Fibroblast of pulmonary artery (primary cell): ENCODE results near the gene WWOX.
"Not testable (repeated sequence)": the region's sequence is repeated elsewhere in the genome, so short reads cannot be mapped to it uniquely, and the experiment has no call there.

Source experiments
- DNase-seq: peaks from one replicate; pipeline ENCODE4 v3.0.0-alpha.2; 2010; ENCODE audit warnings: low read depth
- H3K4me3 ChIP-seq: replicated peaks from 2 replicates; pipeline ENCODE4 v1.5.1; 2011; ENCODE audit warnings: low read depth, mild to moderate bottlenecking, control low read depth, low read length, moderate library complexity
- TF ChIP-seq, protein P1 (sequence below): IDR thresholded peaks from 2 replicates; pipeline ENCODE4 v1.5.1; 2011; ENCODE audit warnings: mild to moderate bottlenecking, control low read depth, low read length, inconsistent platforms; ENCODE audit errors: missing control alignments

WWOX gene

DNA sequence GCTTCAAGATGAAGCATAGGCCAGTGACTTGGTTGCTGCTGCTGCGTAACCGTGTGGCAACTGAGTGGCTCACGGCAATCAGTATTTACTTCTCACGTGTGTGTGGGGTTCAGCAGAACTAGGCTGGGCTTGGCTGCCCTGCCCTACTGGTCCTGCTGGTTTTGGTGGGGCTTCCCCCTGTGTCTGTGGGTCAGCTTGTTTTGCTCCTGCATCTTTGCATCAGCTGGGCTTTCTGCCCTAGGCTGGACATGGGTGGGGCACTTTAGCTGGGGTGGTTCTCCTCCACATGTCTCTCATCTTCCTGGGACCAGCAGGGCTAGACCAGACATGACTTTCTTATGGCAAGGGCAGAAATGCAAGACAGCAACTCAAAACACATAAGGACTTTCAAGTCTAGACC lies 950.6 kb downstream of the WWOX start:
- TF ChIP-seq, protein P1, sequence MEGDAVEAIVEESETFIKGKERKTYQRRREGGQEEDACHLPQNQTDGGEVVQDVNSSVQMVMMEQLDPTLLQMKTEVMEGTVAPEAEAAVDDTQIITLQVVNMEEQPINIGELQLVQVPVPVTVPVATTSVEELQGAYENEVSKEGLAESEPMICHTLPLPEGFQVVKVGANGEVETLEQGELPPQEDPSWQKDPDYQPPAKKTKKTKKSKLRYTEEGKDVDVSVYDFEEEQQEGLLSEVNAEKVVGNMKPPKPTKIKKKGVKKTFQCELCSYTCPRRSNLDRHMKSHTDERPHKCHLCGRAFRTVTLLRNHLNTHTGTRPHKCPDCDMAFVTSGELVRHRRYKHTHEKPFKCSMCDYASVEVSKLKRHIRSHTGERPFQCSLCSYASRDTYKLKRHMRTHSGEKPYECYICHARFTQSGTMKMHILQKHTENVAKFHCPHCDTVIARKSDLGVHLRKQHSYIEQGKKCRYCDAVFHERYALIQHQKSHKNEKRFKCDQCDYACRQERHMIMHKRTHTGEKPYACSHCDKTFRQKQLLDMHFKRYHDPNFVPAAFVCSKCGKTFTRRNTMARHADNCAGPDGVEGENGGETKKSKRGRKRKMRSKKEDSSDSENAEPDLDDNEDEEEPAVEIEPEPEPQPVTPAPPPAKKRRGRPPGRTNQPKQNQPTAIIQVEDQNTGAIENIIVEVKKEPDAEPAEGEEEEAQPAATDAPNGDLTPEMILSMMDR = no peak

DNA sequence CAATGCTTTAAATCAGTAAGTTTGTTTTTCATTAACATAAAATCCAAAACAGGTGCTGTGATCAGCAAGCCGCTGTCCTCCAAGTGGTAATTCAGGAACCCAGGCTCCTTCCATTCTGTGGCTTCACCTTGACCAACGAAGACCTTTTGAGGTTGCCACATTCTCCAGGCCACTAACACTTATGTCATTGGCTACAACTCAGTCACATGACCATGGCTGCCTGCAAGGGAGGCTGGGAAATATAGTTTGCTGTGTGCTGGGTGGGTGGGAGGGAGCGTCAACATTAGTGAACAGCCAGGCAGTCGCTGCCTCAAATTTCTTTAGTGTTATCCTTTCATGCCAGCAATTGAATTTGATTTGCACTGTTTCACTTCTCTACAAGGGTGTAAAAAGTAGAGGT lies 951.9 kb downstream of the WWOX start:
- TF ChIP-seq, protein P1 = no peak
- no peak overlapping the region for H3K4me3 ChIP-seq
- DNase-seq = no peak

More for the DNA sequence above, 950.6 kb downstream of the WWOX start:
- H3K4me3 ChIP-seq = no peak overlapping the region
- DNase-seq = no peak

DNA sequence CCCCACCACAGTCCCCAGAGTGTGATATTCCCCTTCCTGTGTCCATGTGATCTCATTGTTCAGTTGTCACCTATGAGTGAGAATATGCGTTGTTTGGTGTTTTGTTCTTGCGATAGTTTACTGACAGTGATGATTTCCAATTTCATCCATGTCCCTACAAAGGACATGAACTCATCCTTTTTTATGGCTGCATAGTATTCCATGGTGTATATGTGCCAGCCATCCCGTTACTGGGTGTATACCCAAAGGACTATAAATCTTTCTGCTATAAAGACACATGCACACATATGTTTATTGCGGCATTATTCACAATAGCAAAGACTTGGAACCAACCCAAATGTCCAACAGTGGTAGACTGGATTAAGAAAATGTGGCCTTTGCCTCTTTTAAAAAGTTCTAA lies 952.7 kb downstream of the WWOX start:
- DNase-seq, H3K4me3 ChIP-seq: not testable (repeated sequence)

DNA sequence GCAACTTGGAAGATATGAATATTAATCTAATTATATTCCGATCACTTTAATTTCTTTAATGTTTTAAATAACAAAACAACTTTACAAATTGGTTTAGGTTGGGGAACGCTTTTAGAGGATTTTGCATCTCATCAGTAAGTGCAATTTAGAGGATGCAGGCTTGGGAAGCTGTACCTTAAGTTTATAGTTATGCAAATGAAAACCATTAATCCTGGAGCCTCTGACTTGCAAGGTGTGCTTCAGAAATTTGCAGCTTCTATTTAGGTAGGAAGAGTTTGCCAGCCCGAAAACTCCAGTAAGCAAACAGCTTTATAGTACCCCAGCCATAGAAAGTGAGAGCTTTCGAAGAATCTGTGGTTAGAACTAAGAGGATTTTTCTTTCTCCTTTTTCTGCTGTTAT lies 954.1 kb downstream of the WWOX start:
- TF ChIP-seq, protein P1 = no peak
- DNase-seq = no peak
- no peak overlapping the region for H3K4me3 ChIP-seq

DNA sequence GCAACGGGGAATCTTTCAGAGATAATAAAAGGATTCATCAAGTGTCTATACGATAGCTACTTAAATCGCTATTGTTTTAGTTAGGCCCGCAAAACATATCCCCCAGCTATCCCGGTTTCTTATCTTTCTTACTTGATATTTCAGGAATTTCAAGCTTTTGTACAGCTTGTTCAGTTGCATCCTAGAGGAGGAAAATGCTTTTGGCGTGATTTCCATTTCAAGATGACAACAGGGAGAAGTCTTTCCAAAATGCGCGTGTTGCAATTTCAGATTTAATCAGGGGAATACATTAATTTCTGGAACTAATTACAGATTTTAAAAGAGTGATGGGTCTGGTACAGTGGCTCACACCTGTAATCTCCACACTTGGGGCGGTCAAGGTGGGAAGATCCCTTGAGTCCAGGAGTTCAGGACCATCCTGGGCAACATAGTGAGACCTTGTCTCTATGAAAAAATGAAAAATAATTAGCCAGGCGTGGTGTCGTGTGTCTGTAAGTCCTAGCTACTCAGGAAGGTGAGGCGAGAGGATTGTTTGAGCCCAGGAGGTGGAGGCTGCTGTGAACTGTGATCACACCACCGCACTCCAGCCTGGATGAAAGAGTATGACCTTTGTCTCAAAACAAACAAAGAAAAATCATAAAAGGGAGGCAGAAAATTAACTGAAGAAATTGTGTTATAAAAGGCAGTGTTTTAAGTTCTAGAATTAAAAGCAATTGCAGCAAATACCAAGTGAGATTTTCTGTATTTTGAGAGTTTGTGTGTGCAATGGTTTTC lies 954.9 kb downstream of the WWOX start:
- H3K4me3 ChIP-seq = no peak overlapping the region
- TF ChIP-seq, protein P1 = no peak

DNA sequence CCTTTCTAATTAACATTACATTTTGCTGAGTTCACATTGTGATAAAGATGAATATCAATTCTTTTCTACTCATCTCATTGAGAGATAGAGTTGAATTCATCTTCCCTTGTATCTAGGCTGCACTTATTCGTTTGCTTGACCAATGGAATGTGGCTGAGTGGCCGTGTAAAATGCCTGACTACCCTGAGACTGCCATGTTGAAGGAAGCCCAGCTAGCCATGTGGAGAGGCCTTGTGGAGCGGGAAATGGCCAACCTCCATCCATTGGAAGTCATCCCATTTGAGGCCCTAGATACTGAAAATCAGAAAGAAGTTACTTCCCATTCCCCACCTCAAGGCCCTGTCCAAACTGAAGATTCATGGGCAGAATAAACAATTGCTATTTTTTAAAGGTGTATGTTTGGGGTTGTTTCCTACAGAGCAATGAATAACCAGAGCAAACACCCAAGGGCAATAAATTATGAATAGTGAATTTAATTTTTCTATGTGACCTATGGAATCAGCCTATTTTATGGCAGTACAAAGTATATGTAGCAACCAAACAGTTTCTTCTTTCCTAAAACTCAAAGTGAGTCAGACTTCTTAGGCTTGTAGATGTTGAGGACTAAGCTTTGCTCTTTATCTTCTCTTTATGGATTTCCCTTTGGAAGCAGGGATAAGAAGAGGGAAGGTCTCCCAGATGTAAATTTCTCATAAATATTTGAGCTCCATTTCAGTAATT lies 956.0 kb downstream of the WWOX start:
- TF ChIP-seq, protein P1 = no peak
- H3K4me3 ChIP-seq = no peak overlapping the region
- DNase-seq = no peak

More for the DNA sequence above, 954.9 kb downstream of the WWOX start:
- DNase-seq = no peak

DNA sequence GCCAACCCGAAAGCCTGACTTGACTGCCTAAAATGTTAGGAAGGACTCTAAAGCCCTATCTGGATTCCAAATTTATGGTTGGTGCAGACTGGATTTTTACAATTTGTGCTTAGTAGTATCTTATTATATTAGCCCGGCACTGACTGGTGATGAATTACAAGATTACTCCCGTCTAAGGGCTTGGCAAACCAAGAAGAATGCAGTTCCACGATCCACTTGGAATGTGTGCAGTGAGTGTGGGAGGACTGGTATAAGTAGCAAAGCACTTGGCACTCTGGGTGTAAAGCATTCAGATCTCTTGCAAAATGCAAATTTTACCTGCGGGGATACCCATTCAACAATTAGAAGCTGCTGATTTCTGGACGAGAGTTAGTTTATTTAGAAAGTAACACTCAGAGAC lies 961.7 kb downstream of the WWOX start:
- TF ChIP-seq, protein P1 = no peak
- no peak for DNase-seq
- H3K4me3 ChIP-seq = no peak overlapping the region
